K562 (cell line): ENCODE results near the gene NMRK1. TPM values are rescaled to one million over a fixed set of nuclear protein-coding genes. Genes with fewer than 3 reads are reported as not detected.

Source experiments
- ATAC-seq: fragments of 200-7000 bp; cut with Tn5 transposase; 3 replicates; pipeline ENCODE4 v1.9.1; 2020; ENCODE audit warnings: moderate library complexity
- BruUV-seq: library from RNA; stranded (reverse); fragments of 400-500 nt; replicated peaks from 2 replicates; lab custom pipeline; 2021; lab: Mats Ljungman, UMichigan
- CTCF ChIA-PET: fragments of 300-600 bp; formaldehyde crosslinking; extraction: SDS; loops from one replicate; lab custom pipeline; 2021; ENCODE audit warnings: low intra/inter-chr PET ratio; lab: Yijun Ruan, JAX
- POLR2A ChIA-PET: fragments of 300-600, 350-650 bp; sonication (Branson Sonifier 250); formaldehyde crosslinking; extraction: SDS; loops from one replicate; lab custom pipeline; 2021; ENCODE audit warnings: antibody characterized with exemption, inconsistent platforms; lab: Yijun Ruan, JAX
- DNase-seq, 4 experiments: peaks; one replicate each; pipeline versions ENCODE4 v3.0.0 to v3.0.0-alpha.2; 2011 to 2018; ENCODE audit warnings: low spot score in 3 of 4, mixed read lengths in 3 of 4; ENCODE audit errors: extremely low read depth in 1 of 4
- FAIRE-seq: peaks from 2 replicates; lab custom pipeline; 2011; peaks lifted over from hg19 to GRCh38; lab: Jason Lieb, UNC
- H2AFZ ChIP-seq: 2 replicates; pipeline ENCODE4 v1.6.0; 2011; ENCODE audit warnings: low read depth, low read length, control low read depth, inconsistent platforms
- H3K27ac ChIP-seq: fragments of 200-600 bp; 3 replicates; pipeline ENCODE4 v1.8.0; 2011; ENCODE audit warnings: low read depth, mild to moderate bottlenecking, control low read depth, inconsistent platforms, low read length, moderate library complexity, mixed read lengths; ENCODE audit errors: extremely low read depth
- H3K27me3 ChIP-seq, 2 experiments: fragments of 300-600 bp in 1 of 2; 2 replicates in 1 of 2; 3 replicates in 1 of 2; pipeline versions ENCODE4 v1.6.0 to v1.8.0; 2011; ENCODE audit warnings: inconsistent platforms in 2 of 2, low read length in 2 of 2, mild to moderate bottlenecking in 1 of 2, mixed read lengths in 1 of 2, moderate library complexity in 1 of 2; ENCODE audit not compliant: control insufficient read depth in 2 of 2, insufficient read depth in 2 of 2
- H3K36me3 ChIP-seq: fragments of 300-600 bp; 3 replicates; pipeline ENCODE4 v1.8.0; 2011; ENCODE audit warnings: mild to moderate bottlenecking, low read length, inconsistent platforms; ENCODE audit not compliant: control insufficient read depth, insufficient read depth
- H3K4me1 ChIP-seq, 2 experiments: fragments of 200-600 bp in 1 of 2; replicated peaks in 1 of 2; 2 replicates in 1 of 2; 3 replicates in 1 of 2; pipeline versions ENCODE4 v1.5.1 to v1.8.0; 2011; ENCODE audit warnings: inconsistent platforms in 2 of 2, low read length in 2 of 2, mild to moderate bottlenecking in 1 of 2, mixed read lengths in 1 of 2, moderate library complexity in 1 of 2; ENCODE audit not compliant: control insufficient read depth in 2 of 2, insufficient read depth in 2 of 2
- H3K4me2 ChIP-seq: 2 replicates; pipeline ENCODE4 v1.6.1; 2011; ENCODE audit warnings: low read length, control low read depth, inconsistent platforms, mixed read lengths; ENCODE audit not compliant: insufficient read depth
- H3K4me3 ChIP-seq: fragments of 200-600 bp; sonication (generic), shearing (Covaris generic); 2 replicates; pipeline ENCODE4 v1.5.1; 2016; ENCODE audit warnings: control low read depth, inconsistent platforms
- H3K79me2 ChIP-seq: fragments of 200-600 bp; 3 replicates; pipeline ENCODE4 v1.8.0; 2011; ENCODE audit warnings: low read length, inconsistent platforms; ENCODE audit not compliant: control insufficient read depth, insufficient read depth
- H3K9ac ChIP-seq, 2 experiments: 2 replicates each; pipeline versions ENCODE4 v1.6.0 to v1.6.1; 2011; ENCODE audit warnings: low read depth in 2 of 2, low read length in 2 of 2, control low read depth in 1 of 2, inconsistent platforms in 1 of 2, mild to moderate bottlenecking in 1 of 2, mixed read lengths in 1 of 2; ENCODE audit not compliant: insufficient read depth in 1 of 2
- H3K9me1 ChIP-seq: one replicate; pipeline ENCODE4 v1.6.0; 2011; ENCODE audit warnings: inconsistent platforms, mild to moderate bottlenecking, low read length, moderate library complexity; ENCODE audit not compliant: control insufficient read depth, insufficient read depth
- H3K9me3 ChIP-seq: replicated peaks from 2 replicates; pipeline ENCODE4 v1.5.1; 2011; ENCODE audit warnings: low read depth, low read length, inconsistent platforms; ENCODE audit not compliant: control insufficient read depth, insufficient read depth
- H4K20me1 ChIP-seq: replicated peaks from 2 replicates; pipeline ENCODE4 v1.6.1; 2011; ENCODE audit warnings: low read length, inconsistent platforms, mixed read lengths; ENCODE audit not compliant: control insufficient read depth, insufficient read depth
- CBX5 ChIP-seq: IDR thresholded peaks from 2 replicates; pipeline ENCODE4 v1.6.1; 2014; ENCODE audit warnings: low read depth, borderline replicate concordance
- CC2D1A ChIP-seq: fragments of 450-650 bp; IDR thresholded peaks from 2 replicates; pipeline ENCODE4 v1.6.1; 2017; ENCODE audit warnings: mild to moderate bottlenecking
- CREB5 ChIP-seq: fragments of 250-450 bp; sonication (Bioruptor Pico); IDR thresholded peaks from 2 replicates; pipeline ENCODE4 v1.5.0; 2020; ENCODE audit warnings: mild to moderate bottlenecking
- FOXK2 ChIP-seq, 2 experiments: fragments of 450-650 bp; IDR thresholded peaks in 1 of 2; conservative IDR thresholded peaks in 1 of 2; 2 replicates each; pipeline ENCODE4 v1.6.1; 2016; ENCODE audit warnings: low read depth in 2 of 2, mild to moderate bottlenecking in 1 of 2
- GATAD2A ChIP-seq: fragments of 450-650 bp; IDR thresholded peaks from 2 replicates; pipeline ENCODE4 v1.6.1; 2017
- KLF6 ChIP-seq: fragments of 250-450 bp; sonication (Bioruptor Pico); IDR thresholded peaks from 2 replicates; pipeline ENCODE4 v1.4.0; 2020; ENCODE audit warnings: mild to moderate bottlenecking, moderate library complexity, borderline replicate concordance
- MYC ChIP-seq, 2 experiments: fragments of 250-450 bp in 1 of 2; sonication (Bioruptor Pico) in 1 of 2; IDR thresholded peaks; 2 replicates each; pipeline versions ENCODE4 v1.5.1 to v1.6.1; 2012 to 2021; ENCODE audit warnings: low read depth in 2 of 2, borderline replicate concordance in 1 of 2, improper control_type of control experiment in 1 of 2, low read length in 1 of 2, mild to moderate bottlenecking in 1 of 2, moderate library complexity in 1 of 2
- MYNN ChIP-seq, 2 experiments: sonication (generic); formaldehyde crosslinking in 1 of 2; IDR thresholded peaks; 2 replicates each; pipeline versions ENCODE4 v1.5.0 to v1.6.1; 2016 to 2020; ENCODE audit warnings: antibody characterized with exemption in 1 of 2, missing genetic modification reagents in 1 of 2
- NRF1 ChIP-seq, 2 experiments: fragments of 450-650 bp; IDR thresholded peaks in 1 of 2; conservative IDR thresholded peaks in 1 of 2; 2 replicates each; pipeline ENCODE4 v1.6.1; 2014; ENCODE audit warnings: mild to moderate bottlenecking in 2 of 2
- POLR2G ChIP-seq: fragments of 200-400 bp; formaldehyde crosslinking; IDR thresholded peaks from 2 replicates; pipeline ENCODE4 v1.6.1; 2017; ENCODE audit warnings: low read depth, mild to moderate bottlenecking, antibody characterized with exemption, low read length, moderate library complexity
- SIN3B ChIP-seq: fragments of 450-650 bp; IDR thresholded peaks from 2 replicates; pipeline ENCODE4 v1.6.1; 2017; ENCODE audit warnings: low read depth, mild to moderate bottlenecking, moderate library complexity
- SMAD4 ChIP-seq: fragments of 250-450 bp; sonication (Bioruptor Pico); conservative IDR thresholded peaks from 2 replicates; pipeline ENCODE4 v1.8.0; 2021; ENCODE audit warnings: inconsistent platforms, mild to moderate bottlenecking, moderate library complexity
- STAG1 ChIP-seq: sonication (generic); formaldehyde crosslinking; IDR thresholded peaks from 2 replicates; pipeline ENCODE4 v1.5.0; 2020; ENCODE audit warnings: missing genetic modification reagents, borderline replicate concordance
- TOE1 ChIP-seq, 2 experiments: fragments of 450-650 bp in 1 of 2; sonication (generic) in 1 of 2; formaldehyde crosslinking in 1 of 2; IDR thresholded peaks; 2 replicates each; pipeline versions ENCODE4 v1.7.1 to v1.8.0; 2016 to 2022; ENCODE audit warnings: borderline replicate concordance in 2 of 2, mild to moderate bottlenecking in 2 of 2, antibody characterized with exemption in 1 of 2, inconsistent platforms in 1 of 2, low read depth in 1 of 2, missing genetic modification reagents in 1 of 2, moderate library complexity in 1 of 2
- XRCC5 ChIP-seq: fragments of 200-400 bp; formaldehyde crosslinking; IDR thresholded peaks from 2 replicates; pipeline ENCODE4 v1.6.1; 2017; ENCODE audit warnings: low read depth, mild to moderate bottlenecking, low read length
- ZNF583 ChIP-seq: fragments of 250-450 bp; sonication (Bioruptor Pico); IDR thresholded peaks from 2 replicates; pipeline ENCODE4 v1.4.0; 2020
- WGBS: fragments of 100-300 bp; shearing (Covaris generic); methylation state at CpG from one replicate; pipeline ENCODE4 v1.1.6; 2016; ENCODE audit warnings: low coverage, mixed read lengths; ENCODE audit not compliant: insufficient coverage; ENCODE audit errors: missing lambda C conversion rate; 5-methylcytosine and 5-hydroxymethylcytosine counted together
- in situ Hi-C: fragments of 300-500 bp; cut with MboI; formaldehyde crosslinking; loops from 4 replicates; pipeline ENCODE4 v1.15.0; 2018; ENCODE audit warnings: inconsistent platforms, mixed read lengths
- intact Hi-C: fragments of 100-400 bp; cut with micrococcal nuclease; formaldehyde crosslinking; loops from 2 replicates; pipeline ENCODE4 v1.14.2; 2022
- polyA plus RNA-seq, 8 experiments: library from polyadenylated mRNA; depleted of rRNA in 4 of 8; stranded (reverse) in 5 of 8; unstranded in 3 of 8; fragments of >200 nt; fragmentation: Nextera tagmentation in 2 of 8; fragmentation: Illumina TruSeq in 1 of 8; extraction: Ambion mirVana in 2 of 8; extraction: Trizol in 1 of 8; gene quantifications; 2 replicates each; pipeline versions ENCODE4 v1.2.1 to v1.2.3, GENCODE V29; 2011 to 2014; ENCODE audit warnings: inconsistent platforms in 1 of 8, missing spikeins in 1 of 8
- total RNA-seq, 7 experiments: library from RNA; depleted of rRNA in 6 of 7; stranded (reverse); fragments of >200 nt in 6 of 7; fragmentation: Illumina TruSeq in 2 of 7; extraction: Trizol in 2 of 7; gene quantifications; 2 replicates each; pipeline versions ENCODE4 v1.2.1 to v1.2.3, GENCODE V29; 2011 to 2021; ENCODE audit warnings: low replicate concordance in 1 of 7
- TF ChIP-seq, protein P1 (sequence below), 2 experiments: IDR thresholded peaks; 2 replicates each; pipeline ENCODE4 v1.6.1; 2012; ENCODE audit warnings: improper control_type of control experiment in 2 of 2, low read depth in 2 of 2, low read length in 2 of 2, borderline replicate concordance in 1 of 2

The NMRK1 gene
- total and polyA plus RNA-seq, 9 of the 15 experiments (the other 6 are each of a cell fraction or from before 2014, with no cell fraction given), result 1.1 to 3.5 (median 1.7) TPM

DNA sequence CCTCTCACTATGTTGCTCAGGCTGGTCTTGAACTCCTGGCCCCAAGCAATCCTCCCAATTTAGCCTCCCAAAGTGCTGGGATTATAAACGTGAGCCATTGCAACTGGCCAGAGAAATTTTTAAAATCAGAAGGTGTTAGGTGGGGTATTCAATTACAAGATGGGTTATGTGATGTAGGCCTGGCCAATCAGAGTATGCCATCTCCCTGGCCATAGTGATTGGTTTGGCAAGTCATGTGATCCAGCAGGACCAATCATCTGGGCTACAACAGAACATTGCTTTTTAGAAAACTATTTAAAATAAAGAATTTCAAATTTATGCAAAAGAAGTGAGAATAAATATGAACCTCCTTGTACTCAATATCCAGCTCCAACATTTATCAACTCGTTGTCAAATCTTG lies 22.4 kb downstream of the NMRK1 start (continued):
- TF ChIP-seq CREB5, result no peak
- no peak for TF ChIP-seq SIN3B
- no peak for TF ChIP-seq SMAD4 (CRISPR knock-in tag)
- TF ChIP-seq XRCC5, result no peak

DNA sequence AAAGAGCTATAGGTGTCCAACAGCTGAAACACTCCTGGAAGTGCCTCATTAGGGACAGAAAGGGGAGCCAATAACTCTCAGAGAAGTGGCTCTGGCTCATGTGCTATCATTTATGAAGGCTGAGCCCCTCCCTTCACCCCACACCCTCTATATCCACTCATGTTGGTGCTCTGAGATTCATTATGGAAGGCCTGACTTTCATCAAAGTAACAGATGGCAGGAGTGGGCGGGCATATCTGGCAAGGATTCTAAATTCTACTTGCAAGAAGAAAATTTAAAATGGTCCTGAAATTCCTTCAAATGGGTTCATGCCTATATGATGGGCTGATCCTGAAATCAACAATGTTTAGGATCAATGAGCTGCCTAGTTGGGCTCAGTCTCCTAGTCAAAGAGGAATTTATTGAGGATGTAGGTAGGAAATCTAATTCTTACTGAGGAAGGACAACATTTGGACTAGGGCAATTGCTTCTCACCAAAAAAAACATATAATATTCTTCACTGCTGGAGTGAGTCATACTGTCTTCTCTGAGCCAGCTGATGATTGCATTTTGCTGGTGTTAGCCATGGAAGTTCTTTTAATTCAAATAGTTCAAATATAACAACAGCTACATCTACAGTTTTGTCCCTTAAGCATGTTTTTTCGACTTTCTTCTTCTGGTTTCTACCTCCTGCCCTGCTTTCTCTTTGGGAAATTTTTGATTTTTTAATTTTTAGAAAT lies 23.5 kb downstream of the NMRK1 start:
- intact Hi-C loops, result no loop called here
- POLR2A ChIA-PET, result interaction anchor here (0.6 to 0.8 kb wide), 3 partner anchors 10 to 1659 kb away, joined by 3 to 4 read pairs (median 3); no protein-coding TSS in a partner anchor
- H3K9me1 ChIP-seq, result no peaks in the 10 kb centered on the region
- no peak for TF ChIP-seq STAG1 (CRISPR knock-in tag)
- no peak for TF ChIP-seq POLR2G
- TF ChIP-seq CC2D1A, result no peak
- TF ChIP-seq ZNF583 (CRISPR knock-in tag), result no peak
- no peak for TF ChIP-seq MYC (IDR thresholded peaks at IDR 0.05; ENCODE audit: low read depth, low read length)
- no peak for TF ChIP-seq MYC (CRISPR knock-in tag; IDR thresholded peaks at IDR 0.05; ENCODE audit: borderline replicate concordance, low read depth)
- no peak for TF ChIP-seq CBX5
- TF ChIP-seq FOXK2 (conservative IDR thresholded peaks at IDR 0.05 in 1 of 2, IDR thresholded peaks at IDR 0.05 in 1 of 2; ENCODE audit: low read depth in 2 of 2), result no peak
- no peak for TF ChIP-seq KLF6 (CRISPR knock-in tag)
- TF ChIP-seq, protein P1, sequence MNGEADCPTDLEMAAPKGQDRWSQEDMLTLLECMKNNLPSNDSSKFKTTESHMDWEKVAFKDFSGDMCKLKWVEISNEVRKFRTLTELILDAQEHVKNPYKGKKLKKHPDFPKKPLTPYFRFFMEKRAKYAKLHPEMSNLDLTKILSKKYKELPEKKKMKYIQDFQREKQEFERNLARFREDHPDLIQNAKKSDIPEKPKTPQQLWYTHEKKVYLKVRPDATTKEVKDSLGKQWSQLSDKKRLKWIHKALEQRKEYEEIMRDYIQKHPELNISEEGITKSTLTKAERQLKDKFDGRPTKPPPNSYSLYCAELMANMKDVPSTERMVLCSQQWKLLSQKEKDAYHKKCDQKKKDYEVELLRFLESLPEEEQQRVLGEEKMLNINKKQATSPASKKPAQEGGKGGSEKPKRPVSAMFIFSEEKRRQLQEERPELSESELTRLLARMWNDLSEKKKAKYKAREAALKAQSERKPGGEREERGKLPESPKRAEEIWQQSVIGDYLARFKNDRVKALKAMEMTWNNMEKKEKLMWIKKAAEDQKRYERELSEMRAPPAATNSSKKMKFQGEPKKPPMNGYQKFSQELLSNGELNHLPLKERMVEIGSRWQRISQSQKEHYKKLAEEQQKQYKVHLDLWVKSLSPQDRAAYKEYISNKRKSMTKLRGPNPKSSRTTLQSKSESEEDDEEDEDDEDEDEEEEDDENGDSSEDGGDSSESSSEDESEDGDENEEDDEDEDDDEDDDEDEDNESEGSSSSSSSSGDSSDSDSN (IDR thresholded peaks at IDR 0.05; ENCODE audit: borderline replicate concordance in 1 of 2, low read depth in 2 of 2, low read length in 2 of 2), result no peak
- TF ChIP-seq GATAD2A, result no peak
- TF ChIP-seq TOE1 (IDR thresholded peaks at IDR 0.05; ENCODE audit: borderline replicate concordance), result no peak
- no peak for TF ChIP-seq TOE1 (CRISPR knock-in tag; IDR thresholded peaks at IDR 0.05; ENCODE audit: borderline replicate concordance, low read depth)
- no peak for TF ChIP-seq MYNN (IDR thresholded peaks at IDR 0.05)
- TF ChIP-seq MYNN (CRISPR knock-in tag; IDR thresholded peaks at IDR 0.05), result no peak
- no peak for TF ChIP-seq NRF1 (conservative IDR thresholded peaks at IDR 0.05 in 1 of 2, IDR thresholded peaks at IDR 0.05 in 1 of 2)

More for the DNA sequence above, 23.5 kb downstream of the NMRK1 start:
- in situ Hi-C loops, result no loop called here
- no peak for ATAC-seq
- no peaks in the 10 kb centered on the region for H3K27me3 ChIP-seq
- no peak overlapping the region for H3K4me3 ChIP-seq
- no peak overlapping the region for H3K27ac ChIP-seq
- H3K9me3 ChIP-seq, result no peaks in the 10 kb centered on the region
- peaks cover 0 to 2% of the 10 kb centered on the region in 2 experiments; a peak in 2 of 5 replicates for H3K4me1 ChIP-seq
- BruUV-seq, result no TSS peak
- H2AFZ ChIP-seq, result no peak overlapping the region
- FAIRE-seq, result no peak
- H3K9ac ChIP-seq, result no peak overlapping the region
- H3K79me2 ChIP-seq, result no peaks in the 10 kb centered on the region
- DNase-seq, result no peak
- H3K4me2 ChIP-seq, result no peak overlapping the region
- CTCF ChIA-PET, result no interaction called here
- no peaks in the 10 kb centered on the region for H3K36me3 ChIP-seq
- no peaks in the 10 kb centered on the region for H4K20me1 ChIP-seq
- WGBS, result 31% methylated on average over 2 of the region's 2 CpGs
